GM13976 (cell line): ENCODE measurements around the gene JAKMIP1.
A peak's percentile ranks its signal among the peaks of the same experiment; 100 is the strongest.
"Not testable (repeated sequence)": the region's sequence is repeated elsewhere in the genome, so short reads cannot be mapped to it uniquely, and the experiment has no call there.

ENCODE experiments used
- DNase-seq: peaks from one replicate; pipeline ENCODE4 v3.0.0; 2012; ENCODE audit warnings: low spot score
- in situ Hi-C: fragments of 300-500 bp; cut with MboI; formaldehyde crosslinking; loops from one replicate; pipeline ENCODE4 v1.12.0; 2022; ENCODE audit warnings: low sequenced_read_pairs, mixed read lengths, inconsistent platforms; ENCODE audit not compliant: unreplicated experiment
- TF ChIP-seq, protein P1 (sequence below): IDR thresholded peaks from 2 replicates; pipeline ENCODE4 v1.5.1; 2012; ENCODE audit warnings: borderline replicate concordance, mild to moderate bottlenecking; ENCODE audit not compliant: insufficient read depth; ENCODE audit errors: extremely low read depth, missing control alignments, control extremely low read depth

JAKMIP1 gene

DNA sequence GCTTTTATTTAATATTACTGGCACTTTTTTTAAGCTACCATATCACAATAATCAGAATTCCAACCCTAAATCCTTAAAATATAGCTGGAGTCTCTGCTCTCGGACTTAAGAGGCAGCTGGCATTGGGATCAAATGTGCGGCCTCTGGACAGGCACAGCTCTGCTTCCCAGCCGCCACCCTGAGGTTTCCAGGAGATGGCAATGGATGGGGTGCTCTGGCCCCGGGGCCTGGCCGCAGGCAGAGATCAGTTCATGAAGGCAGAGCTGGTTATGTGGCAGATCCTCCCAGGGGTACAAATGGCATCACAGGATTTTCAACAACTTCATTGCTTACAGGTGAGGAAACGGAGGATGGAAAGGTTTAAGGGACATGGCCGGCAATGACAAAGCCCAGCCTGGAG is 57.8 kb downstream of the JAKMIP1 start:
- no peak for DNase-seq
- in situ Hi-C loops: no loop called here
- TF ChIP-seq, protein P1, sequence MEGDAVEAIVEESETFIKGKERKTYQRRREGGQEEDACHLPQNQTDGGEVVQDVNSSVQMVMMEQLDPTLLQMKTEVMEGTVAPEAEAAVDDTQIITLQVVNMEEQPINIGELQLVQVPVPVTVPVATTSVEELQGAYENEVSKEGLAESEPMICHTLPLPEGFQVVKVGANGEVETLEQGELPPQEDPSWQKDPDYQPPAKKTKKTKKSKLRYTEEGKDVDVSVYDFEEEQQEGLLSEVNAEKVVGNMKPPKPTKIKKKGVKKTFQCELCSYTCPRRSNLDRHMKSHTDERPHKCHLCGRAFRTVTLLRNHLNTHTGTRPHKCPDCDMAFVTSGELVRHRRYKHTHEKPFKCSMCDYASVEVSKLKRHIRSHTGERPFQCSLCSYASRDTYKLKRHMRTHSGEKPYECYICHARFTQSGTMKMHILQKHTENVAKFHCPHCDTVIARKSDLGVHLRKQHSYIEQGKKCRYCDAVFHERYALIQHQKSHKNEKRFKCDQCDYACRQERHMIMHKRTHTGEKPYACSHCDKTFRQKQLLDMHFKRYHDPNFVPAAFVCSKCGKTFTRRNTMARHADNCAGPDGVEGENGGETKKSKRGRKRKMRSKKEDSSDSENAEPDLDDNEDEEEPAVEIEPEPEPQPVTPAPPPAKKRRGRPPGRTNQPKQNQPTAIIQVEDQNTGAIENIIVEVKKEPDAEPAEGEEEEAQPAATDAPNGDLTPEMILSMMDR: no peak

DNA sequence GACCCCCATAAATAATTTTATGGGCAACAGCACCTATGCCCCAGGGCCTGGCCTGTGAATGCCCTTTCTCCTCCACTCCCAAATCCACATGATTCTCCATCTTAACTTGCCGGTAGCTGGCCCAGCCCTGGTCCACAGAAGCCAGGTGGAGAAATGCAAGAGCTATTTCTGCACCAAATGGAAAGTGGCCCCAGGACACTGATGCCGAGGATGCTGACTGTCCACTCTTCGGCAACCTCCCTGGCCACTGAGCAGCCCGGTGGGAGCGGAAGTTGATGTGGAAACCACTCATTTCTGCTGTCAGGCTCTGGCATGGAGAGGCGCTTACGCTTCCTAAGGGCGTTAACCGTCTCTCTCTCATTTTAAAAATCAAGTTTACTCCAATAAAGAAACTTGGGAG is 58.8 kb downstream of the JAKMIP1 start:
- no peak for DNase-seq
- TF ChIP-seq, protein P1: no peak
- in situ Hi-C loops: no loop called here

DNA sequence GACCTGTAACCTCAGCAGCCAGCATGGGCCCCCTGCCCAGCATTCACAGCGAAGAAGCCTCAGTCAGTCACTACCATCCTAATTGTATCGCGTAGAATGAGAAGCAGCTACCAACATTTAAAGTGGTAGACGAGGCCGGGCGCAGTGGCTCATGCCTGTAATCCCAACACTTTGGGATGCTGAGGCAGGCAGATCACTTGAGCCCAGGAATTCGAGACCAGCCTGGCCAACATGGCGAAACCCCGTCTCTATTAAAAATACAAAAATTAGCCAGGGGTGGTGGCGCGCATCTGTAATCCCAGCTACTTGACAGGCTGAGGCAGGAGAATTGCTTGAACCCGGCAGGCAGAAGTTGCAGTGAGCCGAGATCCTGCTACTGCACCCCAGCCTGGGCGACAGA is 59.3 kb downstream of the JAKMIP1 start:
- in situ Hi-C loops: not testable (repeated sequence)

DNA sequence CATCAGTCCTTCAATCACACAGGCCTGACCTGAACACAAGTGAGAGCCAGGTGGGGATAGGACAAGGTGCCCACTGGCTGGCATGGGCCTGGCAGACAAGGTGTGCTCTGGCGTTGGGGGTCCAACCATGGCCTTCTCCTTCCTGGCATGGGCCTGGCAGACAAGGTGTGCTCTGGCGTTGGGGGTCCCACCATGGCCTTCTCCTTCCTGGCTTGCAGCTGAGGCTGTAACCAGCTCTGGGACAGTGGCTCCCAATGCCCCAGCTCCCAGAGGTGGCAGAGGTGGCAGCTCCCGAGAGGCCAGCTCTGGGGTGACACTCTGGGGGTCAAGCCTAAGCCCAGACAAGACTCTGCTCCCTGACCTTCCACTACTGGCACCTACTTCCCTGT is 62.6 kb downstream of the JAKMIP1 start:
- TF ChIP-seq, protein P1: no peak
- in situ Hi-C loops: no loop called here
- DNase-seq: no peak

More for the DNA sequence above, 59.3 kb downstream of the JAKMIP1 start:
- DNase-seq: not testable (repeated sequence)

DNA sequence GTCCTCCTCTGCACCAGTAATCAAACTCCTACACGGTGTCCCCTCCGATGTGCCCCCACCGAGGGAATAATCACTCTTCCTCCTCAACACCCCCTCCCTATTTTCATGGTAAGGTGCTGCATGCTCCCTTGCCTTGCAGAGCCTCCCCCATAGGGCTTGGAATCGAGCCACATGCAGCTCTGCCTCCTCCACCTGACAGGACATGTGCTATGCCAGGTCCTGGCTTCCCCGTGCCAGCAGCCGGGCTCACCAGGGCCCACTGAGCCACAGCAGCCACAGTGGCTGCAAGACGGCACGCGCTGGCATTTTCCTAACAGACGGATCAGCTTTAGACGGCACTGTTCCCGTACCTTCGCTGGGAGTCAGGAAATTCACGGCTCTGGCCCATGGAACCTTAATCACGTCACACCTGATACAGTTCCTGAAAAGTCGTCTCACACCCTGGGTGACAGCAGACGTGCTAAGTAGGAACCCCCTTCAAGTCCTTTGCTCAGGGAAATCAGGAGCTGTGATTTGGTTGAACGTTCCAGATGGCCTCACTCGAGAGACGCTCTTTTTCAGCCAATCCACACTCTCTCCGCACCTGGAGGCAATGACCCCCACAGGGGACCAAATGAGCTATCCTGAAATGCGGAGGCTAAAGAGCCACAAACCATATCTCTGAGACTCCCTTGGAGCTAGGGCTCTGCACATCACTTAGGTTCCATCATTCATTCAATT is 63.2 kb downstream of the JAKMIP1 start:
- no peak for DNase-seq
- in situ Hi-C loops: no loop called here
- TF ChIP-seq, protein P1: no peak

DNA sequence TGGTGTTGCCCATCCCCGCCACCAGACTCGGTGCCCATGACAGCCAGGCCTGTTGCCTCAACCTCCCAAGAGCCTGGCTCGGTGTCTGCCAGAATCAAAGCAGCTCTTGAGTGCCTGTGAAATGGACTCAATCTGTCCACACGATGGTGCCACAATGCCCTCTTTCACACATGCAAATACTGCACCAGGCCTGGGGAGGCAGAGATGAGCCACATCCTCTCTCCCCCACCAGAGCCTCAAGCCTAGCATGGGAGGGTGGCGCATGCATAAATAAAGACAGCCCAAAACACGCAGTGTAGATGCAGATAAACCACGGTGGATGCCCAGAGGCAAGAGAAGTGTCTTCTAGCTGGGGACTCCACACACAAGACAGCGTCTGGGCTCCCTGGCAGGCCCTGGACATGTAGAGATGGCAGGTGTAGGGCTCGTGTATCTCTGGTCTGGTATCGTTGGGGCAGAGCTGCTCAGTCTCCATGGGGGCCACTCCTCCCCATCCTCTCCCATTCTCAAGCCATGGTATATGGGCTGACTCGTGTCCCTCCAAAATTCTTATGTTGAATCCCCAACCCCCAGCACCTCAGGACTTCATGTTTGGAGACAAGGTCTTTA is 65.6 kb downstream of the JAKMIP1 start:
- in situ Hi-C loops: no loop called here
- peak; percentile 68 for DNase-seq

DNA sequence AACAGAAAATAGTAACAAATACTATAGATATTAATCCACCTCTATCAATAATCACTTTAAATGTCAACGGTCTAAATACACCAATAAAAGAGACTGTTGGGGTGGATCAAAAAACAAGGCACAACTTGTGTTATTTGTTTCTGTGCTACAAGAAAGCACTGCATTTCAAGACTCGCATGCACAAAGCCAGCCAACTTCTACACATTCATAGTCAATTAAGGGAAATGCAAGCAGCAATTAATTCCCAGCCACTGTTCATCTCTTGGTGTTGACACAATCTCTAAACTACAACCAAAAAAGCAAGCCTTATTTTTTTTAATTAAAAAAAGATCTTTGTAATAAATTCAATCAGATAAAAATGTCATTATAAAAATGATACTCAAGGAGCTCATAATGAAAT is 67.6 kb downstream of the JAKMIP1 start:
- TF ChIP-seq, protein P1: no peak
- DNase-seq: no peak
- in situ Hi-C loops: no loop called here

More for the DNA sequence above, 65.6 kb downstream of the JAKMIP1 start:
- TF ChIP-seq, protein P1: peak; percentile 34
